MCF 10A (cell line): Measurements from ENCODE around the gene OR1F1. TPM values are rescaled to one million over a fixed set of nuclear protein-coding genes. Genes with fewer than 3 reads are reported as not detected.
A peak's percentile ranks its signal among the peaks of the same experiment; 100 is the strongest.

Experiments
- BruUV-seq: library from RNA; stranded (reverse); fragments of 400-500 nt; replicated peaks from 2 replicates; lab custom pipeline; 2021; lab: Mats Ljungman, UMichigan
- CTCF ChIA-PET: fragments of 300-600 bp; sonication (Branson Sonifier 250); formaldehyde crosslinking; extraction: SDS; loops from one replicate; lab custom pipeline; 2021; ENCODE audit warnings: antibody characterized with exemption, inconsistent platforms; lab: Yijun Ruan, JAX
- POLR2A ChIA-PET: fragments of 300-600, 350-650 bp; sonication (Branson Sonifier 250); formaldehyde crosslinking; extraction: SDS; loops from one replicate; lab custom pipeline; 2020; ENCODE audit warnings: antibody characterized with exemption, inconsistent platforms; lab: Yijun Ruan, JAX
- DNase-seq: peaks from one replicate; pipeline ENCODE4 v3.0.0-alpha.2; 2018; ENCODE audit not compliant: unreplicated experiment
- H3K27ac Mint-ChIP-seq: one replicate; pipeline ENCODE4 v1.8.0; 2022; ENCODE audit warnings: mild to moderate bottlenecking, low read depth, mixed read lengths; ENCODE audit not compliant: unreplicated experiment
- H3K27me3 Mint-ChIP-seq: one replicate; pipeline ENCODE4 v1.8.0; 2022; ENCODE audit warnings: mixed read lengths; ENCODE audit not compliant: insufficient read depth, unreplicated experiment
- H3K36me3 Mint-ChIP-seq: one replicate; pipeline ENCODE4 v1.8.0; 2022; ENCODE audit warnings: mild to moderate bottlenecking, moderate library complexity, mixed read lengths; ENCODE audit not compliant: insufficient read depth, unreplicated experiment
- H3K4me1 Mint-ChIP-seq: one replicate; pipeline ENCODE4 v1.8.0; 2022; ENCODE audit warnings: mixed read lengths; ENCODE audit not compliant: insufficient read depth, unreplicated experiment
- H3K4me3 Mint-ChIP-seq: one replicate; pipeline ENCODE4 v1.8.0; 2022; ENCODE audit warnings: mild to moderate bottlenecking, moderate library complexity, mixed read lengths; ENCODE audit not compliant: unreplicated experiment
- H3K9me3 Mint-ChIP-seq: one replicate; pipeline ENCODE4 v1.8.0; 2022; ENCODE audit warnings: mixed read lengths; ENCODE audit not compliant: unreplicated experiment
- intact Hi-C: fragments of 100-400 bp; cut with micrococcal nuclease; formaldehyde crosslinking; loops from 2 replicates; pipeline ENCODE4 v1.14.1; 2022
- total RNA-seq: library from RNA; stranded (reverse); gene quantifications from 2 replicates; pipeline ENCODE4 v1.2.3, GENCODE V29; 2022
- TF ChIP-seq, protein P1 (sequence below): fragments of 200-600 bp; IDR thresholded peaks from one replicate; pipeline ENCODE4 v1.8.0; 2022; ENCODE audit warnings: antibody characterized with exemption, mild to moderate bottlenecking; ENCODE audit not compliant: unreplicated experiment

Gene OR1F1
- total RNA-seq, 1 experiment from 2014 or later, result not detected

DNA sequence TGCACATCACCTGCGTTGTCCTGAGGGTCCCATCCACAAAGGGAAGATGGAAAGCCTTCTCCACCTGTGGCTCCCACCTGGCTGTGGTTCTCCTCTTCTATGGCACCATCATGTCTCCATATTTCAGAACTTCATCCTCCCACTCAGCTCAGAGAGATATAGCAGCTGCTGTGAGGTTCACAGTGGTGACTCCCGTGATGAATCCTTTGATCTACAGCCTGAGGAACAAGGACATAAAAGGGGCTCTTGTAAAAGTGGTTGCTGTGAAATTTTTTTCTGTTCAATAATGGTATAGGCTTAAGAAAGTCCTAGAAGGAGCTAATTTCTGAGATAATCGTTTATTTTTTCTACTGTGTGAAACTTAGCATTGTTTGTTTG, 28.2 kb downstream of the OR1F1 start:
- no TSS peak for BruUV-seq
- Mint-ChIP-seq H3K9me3 (peaks cover 20% of the 10 kb centered on the region), H3K4me3 (no peak overlapping the region), H3K27me3 (peaks cover 36% of the 10 kb centered on the region), H3K36me3 (peaks cover 5% of the 10 kb centered on the region), H3K27ac (no peak overlapping the region), H3K4me1 (no peaks in the 10 kb centered on the region)
- TF ChIP-seq, protein P1, sequence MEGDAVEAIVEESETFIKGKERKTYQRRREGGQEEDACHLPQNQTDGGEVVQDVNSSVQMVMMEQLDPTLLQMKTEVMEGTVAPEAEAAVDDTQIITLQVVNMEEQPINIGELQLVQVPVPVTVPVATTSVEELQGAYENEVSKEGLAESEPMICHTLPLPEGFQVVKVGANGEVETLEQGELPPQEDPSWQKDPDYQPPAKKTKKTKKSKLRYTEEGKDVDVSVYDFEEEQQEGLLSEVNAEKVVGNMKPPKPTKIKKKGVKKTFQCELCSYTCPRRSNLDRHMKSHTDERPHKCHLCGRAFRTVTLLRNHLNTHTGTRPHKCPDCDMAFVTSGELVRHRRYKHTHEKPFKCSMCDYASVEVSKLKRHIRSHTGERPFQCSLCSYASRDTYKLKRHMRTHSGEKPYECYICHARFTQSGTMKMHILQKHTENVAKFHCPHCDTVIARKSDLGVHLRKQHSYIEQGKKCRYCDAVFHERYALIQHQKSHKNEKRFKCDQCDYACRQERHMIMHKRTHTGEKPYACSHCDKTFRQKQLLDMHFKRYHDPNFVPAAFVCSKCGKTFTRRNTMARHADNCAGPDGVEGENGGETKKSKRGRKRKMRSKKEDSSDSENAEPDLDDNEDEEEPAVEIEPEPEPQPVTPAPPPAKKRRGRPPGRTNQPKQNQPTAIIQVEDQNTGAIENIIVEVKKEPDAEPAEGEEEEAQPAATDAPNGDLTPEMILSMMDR, result no peak
- DNase-seq, result no peak
- CTCF ChIA-PET, result no interaction called here
- POLR2A ChIA-PET, result no interaction called here
- intact Hi-C loops, result no loop called here

DNA sequence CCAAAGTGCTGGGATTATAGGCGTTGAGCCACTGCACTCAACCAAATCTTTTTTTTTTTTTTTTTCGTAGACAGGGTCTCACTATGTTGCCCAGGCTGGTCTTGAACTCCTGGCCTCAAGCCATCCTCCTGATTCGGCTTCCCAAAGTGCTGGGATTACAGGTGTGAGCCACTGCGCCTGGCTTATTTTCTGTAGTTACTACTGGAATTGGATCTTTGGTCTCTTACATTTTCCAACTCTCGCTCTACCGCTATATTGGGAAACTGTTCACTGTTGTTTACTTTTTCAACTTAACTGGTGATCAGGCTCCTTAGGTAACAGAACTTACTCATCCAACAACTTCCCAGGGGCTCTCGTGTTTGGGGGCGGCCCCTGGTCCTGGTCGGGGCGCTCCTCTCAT, 32.8 kb downstream of the OR1F1 start:
- TF ChIP-seq, protein P1, result no peak
- BruUV-seq, result no TSS peak
- Mint-ChIP-seq H3K27ac (no peak overlapping the region), H3K9me3 (peaks cover 13% of the 10 kb centered on the region), H3K4me1 (no peaks in the 10 kb centered on the region), H3K27me3 (peaks cover 24% of the 10 kb centered on the region), H3K36me3 (peaks cover 37% of the 10 kb centered on the region), H3K4me3 (no peak overlapping the region)
- ChIA-PET POLR2A (no interaction called here), CTCF (interaction anchor here (0.6 kb wide), 1 partner anchor 255 kb away, joined by 3 read pairs; no protein-coding TSS in a partner anchor)
- DNase-seq, result no peak
- intact Hi-C loops, result no loop called here

DNA sequence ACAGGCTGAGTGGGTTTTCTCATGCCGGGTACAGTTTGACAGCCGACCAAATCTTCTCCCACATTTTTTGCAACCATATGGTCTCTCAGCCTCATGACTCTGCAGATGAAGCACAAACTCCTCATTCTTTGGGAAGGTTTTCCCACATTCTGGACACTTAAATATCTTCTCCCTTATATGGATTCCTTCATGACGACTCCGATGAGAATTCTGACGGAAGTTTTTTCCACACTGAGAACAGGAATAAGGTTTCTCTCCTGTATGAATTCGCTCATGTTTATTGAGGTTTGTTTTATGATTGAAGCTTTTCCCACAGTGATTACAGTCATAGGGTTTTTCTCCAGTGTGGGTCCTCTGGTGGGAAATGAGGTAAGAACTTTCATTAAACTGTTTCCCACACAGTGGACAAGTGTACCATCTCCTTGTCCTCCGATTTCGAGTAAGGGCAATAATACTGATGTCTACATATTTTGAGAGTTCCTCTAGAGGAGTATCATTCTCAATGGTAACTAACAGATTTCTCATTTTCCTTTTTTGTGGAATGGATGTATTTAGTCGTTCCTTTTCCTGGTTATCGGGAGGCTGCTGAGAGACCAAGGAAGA, 36.0 kb downstream of the OR1F1 start:
- Mint-ChIP-seq H3K27me3 (no peaks in the 10 kb centered on the region), H3K9me3 (peaks cover 21% of the 10 kb centered on the region), H3K36me3 (peaks cover 65% of the 10 kb centered on the region), H3K4me1 (no peaks in the 10 kb centered on the region), H3K27ac (no peak overlapping the region), H3K4me3 (no peak overlapping the region)
- intact Hi-C loops, result no loop called here
- ChIA-PET POLR2A (interaction anchor here (0.7 kb wide), 1 partner anchor 10 kb away, joined by 3 read pairs; no protein-coding TSS in a partner anchor), CTCF (no interaction called here)
- BruUV-seq, result TSS peak; percentile 12
- no peak for DNase-seq
- TF ChIP-seq, protein P1, result no peak

DNA sequence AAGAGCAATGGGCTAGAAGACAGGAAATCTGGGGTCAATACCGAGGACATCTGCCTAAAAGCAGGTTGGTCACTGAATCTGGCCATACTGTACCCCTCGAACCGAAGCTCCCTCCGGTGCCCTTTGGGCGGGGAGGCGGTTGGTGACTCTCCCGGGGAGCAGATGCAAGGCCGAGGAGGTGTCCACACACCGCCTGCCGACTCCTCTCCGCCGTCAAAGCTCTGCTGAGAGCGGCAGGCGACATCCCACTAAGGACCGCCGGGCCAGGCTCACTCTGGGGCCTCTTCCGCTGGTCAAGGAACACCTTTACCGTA, 46.5 kb downstream of the OR1F1 start:
- CTCF ChIA-PET, result interaction anchor here (0.5 to 0.6 kb wide), 2 partner anchors 27 to 42 kb away, joined by 3 read pairs; no protein-coding TSS in a partner anchor
- TSS peak; percentile 31 for BruUV-seq
- intact Hi-C loops, result no loop called here
- H3K4me3 Mint-ChIP-seq, result peak overlapping the region; percentile 95
- no peak for DNase-seq
- no peaks in the 10 kb centered on the region for H3K27me3 Mint-ChIP-seq
- H3K36me3 Mint-ChIP-seq, result peaks cover 25% of the 10 kb centered on the region
- POLR2A ChIA-PET, result interaction anchor here (0.5 to 2.9 kb wide), 11 partner anchors 10 to 209 kb away, joined by 3 to 25 read pairs (median 6); partner anchors contain the start of genes NAA60, ZNF213, ZNF263 and ZNF597
- H3K4me1 Mint-ChIP-seq, result peaks cover 4% of the 10 kb centered on the region
- H3K9me3 Mint-ChIP-seq, result peaks cover 11% of the 10 kb centered on the region
- TF ChIP-seq, protein P1, result no peak
- H3K27ac Mint-ChIP-seq, result peak overlapping the region; percentile 96
